NCI-H2227 (cell line): Measurements from ENCODE around the gene MGLL.

Experiments
- DNase-seq: peaks from one replicate; lab custom pipeline; 2025; ENCODE audit not compliant: unreplicated experiment; lab: John Stamatoyannopoulos, UW

The MGLL gene

DNA sequence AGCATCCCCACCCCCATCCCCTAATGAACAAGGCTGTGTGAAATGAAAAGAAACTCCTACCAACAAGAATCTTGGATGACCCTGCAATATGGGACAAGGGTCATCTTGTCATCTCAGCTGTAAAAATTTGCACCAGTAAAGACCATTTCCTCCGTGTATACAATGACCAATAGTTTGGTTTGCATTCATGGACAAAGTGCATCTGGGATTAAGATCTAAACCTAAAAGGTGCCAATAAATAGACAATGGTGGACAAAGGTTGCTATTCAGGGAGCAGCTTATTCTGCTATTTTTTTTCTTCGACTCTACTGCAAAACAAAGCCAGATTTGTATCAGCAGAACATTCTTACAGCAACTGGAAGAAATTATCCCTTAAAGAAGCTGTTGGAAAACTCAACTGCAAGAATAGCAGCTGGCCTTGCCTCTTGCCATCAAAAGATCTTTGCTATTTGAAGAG, 8.0 kb downstream of the MGLL start:
- no peak for DNase-seq

DNA sequence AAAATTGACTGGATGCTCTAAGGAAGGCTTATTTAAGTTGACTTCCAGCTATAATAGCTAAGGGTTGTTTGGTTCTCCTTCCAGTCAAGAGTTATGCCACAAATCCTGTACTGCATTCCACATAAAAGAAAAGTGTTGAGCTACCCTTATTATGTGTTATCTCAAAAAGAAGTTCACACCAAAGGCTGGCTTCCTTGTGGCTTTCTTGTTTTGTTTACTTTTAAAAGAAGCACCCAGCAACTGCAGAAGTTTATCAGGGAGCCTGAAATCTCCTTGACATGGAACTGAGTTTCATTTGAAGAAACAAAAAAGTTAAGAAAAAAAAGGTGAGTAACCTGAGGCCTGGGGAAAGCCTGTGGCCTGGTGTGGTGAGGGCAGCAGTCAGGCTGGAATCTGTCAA, 10.2 kb downstream of the MGLL start:
- no peak for DNase-seq

DNA sequence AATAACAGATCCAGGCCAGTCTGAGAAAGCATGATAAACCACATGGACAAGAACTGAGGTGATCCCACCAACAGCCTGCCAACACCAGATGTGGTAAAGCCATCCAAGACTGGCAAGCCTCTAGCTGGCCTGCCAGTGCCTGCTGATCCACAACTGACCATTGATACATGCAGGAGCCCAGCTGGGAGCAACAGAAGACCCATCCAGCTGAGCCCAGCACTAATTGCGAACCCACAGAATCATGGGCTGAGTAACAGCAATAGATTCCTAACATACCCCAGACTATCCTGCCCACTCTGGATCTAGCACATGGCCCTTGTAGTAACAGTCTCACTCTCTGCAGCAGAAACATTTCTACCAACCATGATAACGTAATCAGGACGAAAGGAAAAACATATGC, 10.6 kb downstream of the MGLL start:
- DNase-seq = no peak

DNA sequence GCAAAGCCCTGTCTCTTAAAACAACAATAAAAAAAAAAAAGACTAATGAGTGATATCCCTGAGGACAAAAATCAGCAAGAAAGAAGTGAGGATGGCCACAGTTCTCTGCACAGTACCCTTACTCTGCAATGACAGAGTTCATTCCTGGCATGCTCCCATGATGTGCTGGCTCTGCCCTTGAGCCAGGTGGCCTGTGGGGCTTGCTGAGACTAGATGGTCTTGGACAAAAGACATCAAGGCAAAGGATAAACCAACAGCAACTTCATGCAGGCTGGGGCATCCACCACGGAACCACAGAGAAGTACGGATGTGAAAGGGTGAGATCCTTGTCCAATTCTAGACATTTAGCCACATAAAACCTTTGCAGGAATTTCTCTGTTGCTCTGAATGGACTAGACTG, 12.7 kb downstream of the MGLL start:
- DNase-seq = no peak

DNA sequence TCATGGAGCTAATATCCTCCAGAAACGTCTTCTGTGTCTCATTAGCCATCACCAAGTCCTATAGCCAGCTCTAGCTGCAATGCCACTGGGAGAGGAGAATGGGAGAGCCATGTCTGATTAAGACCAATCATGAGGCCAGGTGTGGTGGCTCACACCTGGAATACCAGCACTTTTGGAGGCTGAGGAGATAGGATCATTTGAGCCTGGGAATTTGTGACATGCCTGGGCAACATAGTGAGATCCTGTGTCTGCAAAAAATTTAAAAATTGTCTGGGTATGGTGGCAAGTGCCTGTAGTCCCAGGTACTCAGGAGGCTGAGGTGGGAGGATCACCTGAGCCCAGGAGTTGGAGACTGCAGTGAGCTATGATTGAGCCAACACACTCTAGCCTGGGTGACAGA, 13.1 kb downstream of the MGLL start:
- no peak for DNase-seq

DNA sequence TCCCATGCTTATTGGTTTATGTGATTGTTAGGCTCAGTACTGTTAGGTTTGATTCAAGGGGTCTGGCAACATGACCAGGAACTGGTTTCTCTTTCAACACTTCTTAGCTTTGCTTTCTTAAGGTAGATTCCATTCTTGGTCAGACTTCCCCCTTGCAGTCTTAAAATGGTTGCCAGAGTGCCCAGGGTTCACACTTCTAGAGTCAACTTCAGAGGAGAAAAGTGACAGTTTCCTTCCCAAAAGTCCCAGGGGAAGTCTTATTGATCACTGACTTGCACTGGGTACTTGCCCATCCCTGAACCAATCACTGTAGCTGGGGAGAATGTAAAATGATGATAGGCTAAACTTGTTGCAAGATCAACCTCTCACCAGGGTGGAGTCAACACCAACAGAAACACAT, 14.1 kb downstream of the MGLL start:
- no peak for DNase-seq

DNA sequence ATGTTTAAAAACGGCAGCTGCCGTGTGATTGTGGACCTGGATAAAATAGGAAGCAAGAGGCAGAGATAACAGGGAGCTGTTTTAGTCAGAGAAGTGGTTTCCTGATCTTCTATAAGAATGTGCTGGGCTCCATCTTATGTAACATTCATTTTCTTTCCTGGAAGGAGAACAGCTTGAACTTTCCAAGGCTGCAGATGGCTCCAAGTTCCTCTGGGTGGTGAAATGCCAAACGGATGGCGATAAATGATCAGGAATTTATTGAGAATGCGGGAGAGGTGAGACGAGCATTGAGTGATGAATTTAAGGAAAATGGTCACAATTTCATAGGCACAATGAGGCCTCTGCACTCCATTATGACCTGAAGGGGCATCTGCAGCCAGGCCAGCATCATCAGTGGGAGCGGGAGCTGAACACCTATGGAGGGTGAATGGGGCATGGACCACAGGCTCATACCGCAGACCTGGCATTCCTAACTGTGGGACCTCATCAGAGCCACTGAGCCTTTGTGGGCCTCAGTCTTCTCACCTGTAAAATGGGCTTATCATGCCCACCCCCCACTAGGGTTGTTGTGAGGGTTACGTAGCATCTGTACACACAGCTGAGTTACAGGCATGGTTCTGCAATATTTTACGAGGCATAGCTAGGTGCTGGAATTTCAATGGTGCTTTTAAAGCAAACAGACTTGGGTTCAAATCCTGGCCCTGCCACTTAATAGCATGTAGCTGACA, 17.1 kb downstream of the MGLL start:
- DNase-seq = no peak

DNA sequence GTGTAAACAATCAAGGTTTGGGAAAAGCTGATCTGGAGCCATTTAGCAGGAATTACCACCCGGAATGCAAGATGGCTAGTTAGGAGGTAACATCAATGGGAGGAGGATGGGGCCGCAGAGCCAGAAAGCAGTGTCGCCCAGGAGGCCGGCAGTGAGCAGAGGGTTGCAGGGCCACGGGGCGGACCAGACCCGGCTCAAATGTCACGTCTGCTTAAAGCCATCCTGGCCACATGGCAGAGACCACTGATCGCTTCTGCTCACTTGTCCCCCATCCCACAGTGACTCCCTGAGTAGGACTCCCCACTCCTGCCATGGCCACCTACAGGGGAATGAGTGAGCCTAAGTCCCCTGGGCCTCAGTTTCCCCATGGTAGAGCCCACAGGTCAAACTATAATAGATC, 18.2 kb downstream of the MGLL start:
- no peak for DNase-seq

DNA sequence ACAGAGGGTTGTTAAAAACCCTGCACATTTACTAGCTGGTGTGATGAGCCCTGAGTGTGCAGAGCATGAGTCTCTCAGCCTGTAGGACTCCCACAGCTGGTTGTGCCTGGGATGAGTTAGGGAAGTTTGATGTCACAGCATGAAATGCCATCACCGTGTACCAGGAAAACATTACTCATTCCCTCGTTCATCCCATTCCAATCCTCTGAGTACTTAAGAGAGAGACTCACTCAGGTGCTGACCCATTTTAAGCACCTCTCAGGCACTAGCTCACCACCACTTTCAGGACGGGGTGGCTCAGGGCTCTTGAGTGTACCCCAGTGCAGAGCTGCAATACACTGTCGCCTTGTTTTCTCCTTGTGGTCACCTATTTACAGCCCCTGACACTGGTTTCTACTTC, 18.7 kb downstream of the MGLL start:
- DNase-seq = no peak

DNA sequence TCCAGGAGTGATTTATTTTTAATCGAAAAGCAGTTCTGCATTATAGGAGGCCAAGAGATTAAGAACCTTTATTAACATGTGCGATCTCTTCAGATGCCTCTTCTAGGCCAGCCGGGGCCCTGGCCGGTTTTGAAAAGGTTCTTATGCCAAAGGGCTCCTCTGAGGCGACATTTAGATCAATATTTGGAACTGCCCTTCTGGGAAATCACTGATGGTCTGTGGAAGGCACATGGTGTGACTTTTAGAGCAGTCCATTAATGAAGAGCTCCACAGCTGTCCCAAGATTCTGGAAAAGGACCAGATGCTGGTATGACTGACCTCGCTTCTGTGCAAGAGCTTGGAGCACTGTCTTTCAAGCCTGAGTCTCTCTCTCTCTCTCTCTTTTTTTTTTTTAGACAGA, 19.7 kb downstream of the MGLL start:
- no peak for DNase-seq

DNA sequence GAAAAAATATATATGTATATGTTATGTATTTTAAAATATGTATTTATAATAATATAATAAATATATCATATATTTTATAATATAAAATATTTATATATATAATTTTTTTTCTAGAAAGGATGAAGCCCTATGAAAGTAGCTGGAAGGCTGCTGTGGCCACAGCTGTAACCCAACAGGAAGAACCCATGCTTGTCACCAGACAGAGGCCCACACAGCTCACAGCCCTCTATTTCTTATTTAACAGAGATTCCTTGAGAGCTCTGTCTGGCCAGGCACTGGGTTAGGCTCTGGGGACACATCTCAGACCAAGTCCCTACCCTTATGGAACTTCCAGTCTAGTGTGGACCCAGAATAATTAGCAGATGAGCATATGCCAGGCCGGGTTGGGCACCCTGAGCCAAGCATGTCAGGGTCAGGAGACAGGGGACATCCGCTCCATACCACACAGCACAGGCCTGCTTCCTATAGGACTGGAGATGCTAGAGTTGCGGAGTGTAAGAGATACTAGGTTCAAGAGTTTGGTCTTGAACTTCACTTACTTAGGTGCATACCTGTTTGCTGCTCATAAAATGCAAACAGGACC, 20.5 kb downstream of the MGLL start:
- DNase-seq = no peak

DNA sequence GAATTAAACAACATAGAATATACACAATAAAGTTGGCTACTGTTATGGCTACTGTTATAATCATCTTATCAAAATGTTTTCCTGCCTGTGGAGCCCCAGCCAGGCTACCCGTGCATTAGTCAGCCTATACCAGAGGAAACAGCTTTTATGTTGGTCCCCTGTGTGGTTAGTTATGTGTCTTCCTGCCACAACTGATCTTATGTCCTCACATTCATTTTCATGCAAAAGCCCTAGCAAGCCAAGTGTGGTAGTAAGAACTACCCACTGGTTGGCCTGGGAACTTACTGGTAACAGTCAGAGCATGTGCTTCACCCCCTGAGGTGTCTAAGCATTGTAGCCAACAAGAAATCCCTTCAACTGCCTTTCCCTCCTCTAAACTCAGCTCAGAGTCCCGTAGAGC, 21.8 kb downstream of the MGLL start:
- no peak for DNase-seq

DNA sequence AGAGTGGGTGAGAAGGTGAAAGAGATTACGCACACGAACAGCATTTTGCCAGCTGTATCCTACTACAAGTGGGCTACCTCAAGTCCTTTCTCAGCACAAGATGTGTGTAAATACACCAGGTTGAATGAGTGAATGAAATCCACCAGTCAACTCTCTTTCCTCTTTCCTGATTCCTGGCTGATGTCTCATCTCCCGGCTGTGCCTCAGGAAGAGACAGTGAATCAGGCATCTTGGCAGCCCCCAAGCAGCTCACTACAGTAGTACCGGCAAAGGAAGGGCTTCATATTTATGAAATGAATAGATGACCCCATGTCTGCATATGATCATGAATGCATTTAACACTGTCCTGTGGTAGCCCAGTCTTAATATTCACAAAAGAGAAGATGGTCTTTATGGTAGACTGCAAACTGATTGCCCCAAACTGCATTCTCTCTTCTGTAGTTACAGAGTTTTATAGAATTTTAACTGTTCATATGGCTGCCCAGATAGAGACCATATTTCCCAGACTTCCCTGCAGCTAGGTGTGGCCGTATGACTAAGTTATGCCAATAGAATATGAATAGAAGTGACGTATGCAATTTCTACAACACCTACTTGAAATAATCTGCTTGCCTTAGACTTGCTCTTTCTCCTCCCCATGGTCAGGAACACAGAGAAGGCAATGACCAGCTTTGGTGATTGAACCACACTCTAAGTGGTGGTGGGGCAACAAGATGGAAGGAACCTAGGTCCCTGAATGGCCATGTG, 22.7 kb downstream of the MGLL start:
- DNase-seq = no peak

DNA sequence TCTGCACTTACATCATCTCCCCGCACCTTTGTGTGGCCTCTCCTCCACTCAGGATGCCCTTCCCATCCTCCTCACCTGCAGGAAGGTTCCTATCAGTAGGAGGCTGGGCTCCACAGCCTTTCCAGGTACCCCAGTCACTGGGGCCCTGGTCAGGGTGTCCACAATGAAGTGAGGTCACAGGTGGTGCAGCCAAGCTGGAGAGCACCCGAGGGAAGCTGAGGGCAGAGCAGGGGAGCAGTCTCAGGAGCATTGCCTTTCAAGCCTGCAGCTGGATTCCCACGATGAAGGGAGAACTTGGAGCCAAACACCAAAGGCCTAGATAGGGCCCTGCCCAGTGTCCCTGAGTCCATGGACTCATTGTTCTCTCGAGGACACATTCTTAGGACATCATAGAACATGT, 23.6 kb downstream of the MGLL start:
- no peak for DNase-seq

DNA sequence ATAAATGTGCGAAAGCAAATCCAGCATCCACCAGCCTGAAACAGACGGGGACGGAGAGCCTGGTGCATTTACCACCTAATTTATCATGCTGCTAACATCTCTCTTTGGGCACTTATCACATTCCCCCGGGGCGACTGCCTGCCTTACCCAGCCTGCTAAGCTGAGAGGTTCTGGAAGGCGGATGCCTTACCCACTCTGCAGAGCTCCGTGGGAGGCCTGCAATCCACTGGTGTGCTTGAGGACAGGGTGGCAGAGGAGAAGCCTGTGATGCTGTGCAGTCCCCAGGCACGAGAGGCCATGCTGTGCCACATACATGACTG, 25.5 kb downstream of the MGLL start:
- no peak for DNase-seq

DNA sequence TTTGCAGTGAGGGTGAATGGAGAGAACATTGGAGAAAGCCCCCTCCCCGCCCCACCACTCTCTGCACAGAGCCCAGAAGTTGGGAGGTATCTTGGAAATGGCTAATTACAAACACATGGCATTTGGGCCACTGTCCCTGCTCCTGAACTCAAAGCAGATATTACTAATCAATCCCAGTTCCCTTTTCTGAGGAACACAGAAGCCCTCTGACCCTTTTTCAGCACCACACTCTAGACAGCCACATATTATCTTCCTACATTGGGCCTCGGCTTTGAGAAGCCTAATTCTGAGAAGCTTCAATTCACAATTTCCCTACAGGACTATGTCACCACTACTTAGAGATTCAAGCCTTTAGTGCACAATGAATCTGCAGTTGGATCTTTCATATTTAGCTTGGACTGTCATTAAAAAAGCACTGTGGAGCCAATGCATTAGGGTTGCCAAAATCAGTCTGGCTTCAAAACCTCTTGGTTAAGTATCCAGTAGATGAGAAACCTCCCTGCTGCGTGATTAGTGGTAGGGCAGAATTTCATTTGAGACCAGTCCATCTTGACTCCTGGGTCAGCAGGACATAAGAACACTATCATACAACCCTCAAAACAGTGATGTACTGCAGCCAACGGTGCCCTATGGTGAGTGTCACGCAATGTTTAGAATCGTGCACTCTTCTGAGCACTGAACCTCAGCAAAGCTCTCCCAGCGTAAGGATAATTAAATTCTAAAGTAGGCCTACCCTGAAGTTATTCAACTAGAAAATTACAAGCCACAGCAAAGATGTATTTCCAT, 26.1 kb downstream of the MGLL start:
- peak; percentile 41 for DNase-seq

DNA sequence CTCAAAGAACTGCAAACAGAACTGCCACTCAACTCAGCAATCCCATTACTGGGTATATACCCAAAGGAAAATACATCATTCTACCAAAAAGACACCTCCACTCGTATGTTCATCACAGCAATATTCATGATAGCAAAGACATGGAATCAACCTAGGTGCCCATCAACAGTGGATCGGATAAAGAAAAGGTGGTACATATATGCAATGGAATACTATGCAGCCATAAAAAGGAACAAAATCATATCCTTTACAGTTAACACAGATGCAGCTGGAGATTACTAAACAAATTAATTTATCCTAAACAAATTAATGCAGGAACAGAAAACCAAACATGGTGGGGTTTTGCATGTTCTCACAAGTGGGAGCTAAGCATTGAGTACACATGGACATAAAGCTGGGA, 27.3 kb downstream of the MGLL start:
- DNase-seq = no peak

DNA sequence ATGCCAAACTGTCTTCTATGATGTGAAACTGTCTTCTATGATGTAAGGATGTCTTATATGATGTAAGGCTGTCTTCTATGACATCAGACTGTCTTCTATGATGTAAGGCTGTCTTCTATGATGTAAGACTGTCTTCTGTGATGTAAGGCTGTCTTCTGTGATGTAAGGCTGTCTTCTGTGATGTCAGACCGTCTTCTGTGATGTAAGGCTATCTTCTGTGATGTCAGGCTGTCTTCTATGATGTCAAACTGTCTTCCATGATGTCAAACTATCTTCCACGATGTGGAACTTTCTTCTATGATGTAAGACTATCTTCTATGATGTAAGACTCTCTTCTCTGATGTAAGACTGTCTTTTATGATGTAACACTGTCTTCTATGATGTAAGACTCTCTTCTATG, 27.9 kb downstream of the MGLL start:
- DNase-seq = no peak

DNA sequence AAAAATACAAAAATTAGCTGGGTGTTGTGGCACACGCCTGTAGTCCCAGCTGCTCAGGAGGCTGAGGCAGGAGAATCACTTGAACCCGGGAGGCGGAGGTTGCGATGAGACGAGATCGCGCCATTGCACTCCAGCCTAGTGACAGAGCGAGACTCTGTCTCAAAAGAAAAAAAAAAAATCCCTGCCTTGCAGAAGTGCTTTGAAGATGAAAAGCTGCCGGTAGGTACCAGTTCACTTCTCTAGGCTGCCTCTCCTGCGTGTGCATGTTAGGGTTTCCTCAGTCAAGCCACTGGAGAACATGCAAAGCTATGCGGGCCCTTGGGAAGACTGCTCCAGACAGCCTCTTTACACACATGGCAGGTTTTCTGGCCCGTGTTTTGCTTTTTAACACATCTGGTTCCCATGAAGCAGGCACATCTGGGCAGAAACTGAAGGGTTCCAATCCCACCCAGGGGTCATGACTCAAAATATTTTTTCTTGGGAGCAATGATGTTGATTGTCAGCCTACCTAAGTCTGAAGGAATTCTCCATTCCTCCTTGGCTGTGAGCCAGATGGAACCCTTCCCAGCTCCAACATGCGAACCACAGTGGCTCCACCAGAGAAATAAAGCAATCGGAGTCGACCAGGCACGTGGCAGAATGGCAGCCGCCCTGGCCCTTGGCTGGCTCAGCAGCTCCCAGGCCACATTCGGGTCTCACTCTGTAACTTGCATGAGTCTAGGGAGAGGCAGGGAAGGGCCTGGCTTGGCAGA, 29.6 kb downstream of the MGLL start:
- DNase-seq = no peak

DNA sequence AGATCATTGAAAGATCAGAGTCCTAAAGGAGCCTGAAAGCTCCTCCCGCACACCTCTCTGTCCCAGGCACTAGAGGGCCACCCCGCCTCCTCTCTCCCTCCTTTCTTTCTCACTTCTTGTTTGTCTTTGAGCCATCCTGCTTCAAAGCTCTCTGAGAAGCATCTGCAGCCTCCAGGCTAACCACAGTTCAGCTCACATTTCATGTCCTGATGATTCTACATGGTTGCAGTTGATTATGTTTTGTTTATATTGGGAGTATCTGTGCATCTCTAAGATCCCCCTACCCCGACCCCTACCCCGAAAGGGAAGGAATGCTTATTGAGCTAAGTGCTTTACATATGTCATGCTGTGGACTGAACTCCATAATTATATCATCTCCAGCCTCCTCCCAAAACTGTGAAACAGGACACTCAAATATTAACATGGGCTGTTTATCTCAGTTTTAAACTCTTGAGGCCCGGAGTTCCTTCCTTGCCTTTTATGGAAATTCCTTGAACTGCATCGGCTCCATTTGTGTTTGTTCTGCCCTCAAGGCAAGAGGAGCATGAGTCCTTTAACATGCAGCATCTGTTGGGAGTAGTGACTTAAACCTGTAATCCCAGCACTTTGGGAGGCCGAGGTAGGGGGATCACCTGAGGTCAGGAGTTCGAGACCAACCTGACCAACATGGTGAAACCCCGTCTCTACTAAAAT, 30.9 kb downstream of the MGLL start:
- no peak for DNase-seq

DNA sequence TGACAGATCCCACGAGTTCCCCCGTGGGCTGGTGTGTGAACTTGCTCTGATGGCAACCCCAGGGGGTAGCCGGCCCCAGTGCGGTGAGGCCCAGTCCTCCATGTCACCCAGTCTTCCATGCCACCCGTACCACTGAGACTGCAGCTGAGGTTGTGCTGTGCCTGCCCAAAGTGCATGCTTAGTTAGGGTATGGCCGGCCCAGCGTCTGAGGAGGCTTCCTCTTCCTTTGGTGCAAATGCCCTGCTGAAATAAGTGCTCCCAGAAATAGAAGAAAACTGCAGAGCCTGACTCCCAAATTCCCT, 31.5 kb downstream of the MGLL start:
- DNase-seq = no peak
